LNCAP (cell line): ENCODE data around the gene FBXW2.

Experiments used
- TF ChIP-seq, protein P1 (sequence below): fragments of 450-650 bp; IDR thresholded peaks from 2 replicates; pipeline ENCODE4 v1.5.1; 2017; ENCODE audit warnings: mild to moderate bottlenecking

The FBXW2 gene

DNA sequence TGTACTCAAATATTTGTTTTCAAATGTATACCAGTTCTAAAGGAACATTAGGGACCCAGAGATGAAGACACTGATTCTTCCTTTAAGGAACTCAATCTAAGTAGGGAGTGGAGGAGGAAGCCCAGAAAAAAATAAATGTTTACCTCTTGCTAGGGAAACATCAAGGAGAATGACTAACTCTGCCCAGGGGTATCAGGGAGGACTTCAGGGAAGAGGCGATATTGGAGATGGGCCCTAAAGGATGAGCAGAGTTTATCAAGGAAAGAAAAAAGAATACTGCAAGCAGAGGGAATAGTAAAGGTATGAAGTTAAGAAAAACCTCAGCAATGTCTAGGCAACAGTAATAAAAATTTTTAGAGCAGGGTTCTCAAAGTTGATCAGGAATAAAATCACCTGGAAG, 16.4 kb downstream of the FBXW2 start:
- TF ChIP-seq, protein P1, sequence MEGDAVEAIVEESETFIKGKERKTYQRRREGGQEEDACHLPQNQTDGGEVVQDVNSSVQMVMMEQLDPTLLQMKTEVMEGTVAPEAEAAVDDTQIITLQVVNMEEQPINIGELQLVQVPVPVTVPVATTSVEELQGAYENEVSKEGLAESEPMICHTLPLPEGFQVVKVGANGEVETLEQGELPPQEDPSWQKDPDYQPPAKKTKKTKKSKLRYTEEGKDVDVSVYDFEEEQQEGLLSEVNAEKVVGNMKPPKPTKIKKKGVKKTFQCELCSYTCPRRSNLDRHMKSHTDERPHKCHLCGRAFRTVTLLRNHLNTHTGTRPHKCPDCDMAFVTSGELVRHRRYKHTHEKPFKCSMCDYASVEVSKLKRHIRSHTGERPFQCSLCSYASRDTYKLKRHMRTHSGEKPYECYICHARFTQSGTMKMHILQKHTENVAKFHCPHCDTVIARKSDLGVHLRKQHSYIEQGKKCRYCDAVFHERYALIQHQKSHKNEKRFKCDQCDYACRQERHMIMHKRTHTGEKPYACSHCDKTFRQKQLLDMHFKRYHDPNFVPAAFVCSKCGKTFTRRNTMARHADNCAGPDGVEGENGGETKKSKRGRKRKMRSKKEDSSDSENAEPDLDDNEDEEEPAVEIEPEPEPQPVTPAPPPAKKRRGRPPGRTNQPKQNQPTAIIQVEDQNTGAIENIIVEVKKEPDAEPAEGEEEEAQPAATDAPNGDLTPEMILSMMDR, result no peak

GRCh38 chr9:120775859-120776258, 17.4 kb downstream of the FBXW2 start:
- TF ChIP-seq, protein P1, result no peak

DNA sequence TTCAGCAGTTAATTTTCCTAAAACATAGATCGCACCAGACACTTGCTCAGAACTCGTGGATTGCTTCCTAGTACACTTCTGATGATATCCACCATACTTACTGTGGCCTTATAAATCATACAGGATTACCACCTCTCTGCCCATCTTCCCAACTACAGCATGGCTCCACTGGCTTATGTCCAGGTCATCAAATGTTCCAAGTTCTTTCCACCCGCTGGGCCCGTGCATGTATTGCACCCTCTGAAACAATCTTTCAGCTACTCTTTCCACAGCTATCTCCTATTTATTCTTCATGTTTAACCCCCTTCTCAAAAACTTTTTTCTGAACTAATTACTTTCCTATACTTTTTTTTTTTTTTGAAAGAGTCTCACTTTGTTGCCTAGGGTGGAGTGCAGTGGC, 18.5 kb downstream of the FBXW2 start:
- TF ChIP-seq, protein P1, result no peak

DNA sequence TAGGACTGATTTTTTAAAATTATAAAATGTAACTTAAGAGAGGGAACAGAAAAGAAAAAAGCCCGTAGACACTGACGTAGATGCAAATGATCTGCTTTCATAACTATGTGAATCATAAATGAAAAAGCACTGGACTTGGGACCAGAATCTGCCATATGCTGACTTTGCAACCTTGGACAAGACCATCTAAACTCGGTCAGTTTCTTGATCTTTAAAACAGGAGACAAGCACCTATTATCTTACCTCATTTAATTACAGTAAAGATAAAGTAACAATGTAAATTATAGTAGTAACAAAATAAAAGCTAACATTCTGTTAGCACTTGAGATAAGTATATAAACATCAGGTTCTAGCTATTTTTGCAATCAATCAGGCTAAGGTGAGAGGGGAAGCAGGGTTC, 20.0 kb downstream of the FBXW2 start:
- TF ChIP-seq, protein P1, result no peak

DNA sequence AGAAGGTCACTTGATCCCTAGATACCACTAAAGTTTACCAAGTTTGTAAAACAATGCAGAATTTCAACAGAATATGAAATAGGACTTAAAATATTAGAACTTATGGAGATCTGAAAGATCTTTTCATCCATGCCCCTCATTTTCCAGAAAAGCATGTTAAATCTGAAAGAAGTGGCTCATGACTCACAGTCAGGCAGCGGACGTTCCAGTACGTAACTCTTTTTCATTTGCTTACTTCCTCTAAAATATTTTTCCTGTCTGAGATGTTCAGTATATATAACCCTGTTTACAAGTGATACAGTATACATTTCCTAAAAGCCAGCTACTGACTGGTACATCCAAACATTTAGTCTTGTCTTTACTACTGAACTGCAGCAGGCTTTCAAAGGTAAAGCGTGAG, 22.3 kb downstream of the FBXW2 start:
- TF ChIP-seq, protein P1, result no peak

- TF ChIP-seq, protein P1, result no peak
These were observed 24.3 kb downstream of the FBXW2 start for GRCh38 chr9:120768886-120769285.

DNA sequence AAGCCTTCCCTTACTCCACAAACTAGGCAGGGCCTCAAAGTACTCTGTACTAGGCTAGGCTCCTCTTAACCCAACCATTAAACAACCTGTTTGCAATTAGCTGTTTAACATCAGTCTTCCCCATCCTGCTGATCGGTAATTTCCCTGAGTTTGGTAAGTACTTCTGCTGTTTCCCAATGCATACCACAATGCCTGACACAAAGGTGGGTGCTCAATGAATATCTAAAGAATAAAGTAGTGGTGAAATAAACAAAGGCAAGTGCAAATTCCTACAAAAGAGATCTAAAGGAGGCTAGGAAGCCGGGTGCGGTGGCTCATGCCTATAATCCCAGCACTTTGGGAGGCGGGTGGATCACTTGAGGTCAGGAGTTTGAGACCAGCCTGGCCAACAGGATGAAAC, 25.0 kb downstream of the FBXW2 start:
- TF ChIP-seq, protein P1, result no peak

DNA sequence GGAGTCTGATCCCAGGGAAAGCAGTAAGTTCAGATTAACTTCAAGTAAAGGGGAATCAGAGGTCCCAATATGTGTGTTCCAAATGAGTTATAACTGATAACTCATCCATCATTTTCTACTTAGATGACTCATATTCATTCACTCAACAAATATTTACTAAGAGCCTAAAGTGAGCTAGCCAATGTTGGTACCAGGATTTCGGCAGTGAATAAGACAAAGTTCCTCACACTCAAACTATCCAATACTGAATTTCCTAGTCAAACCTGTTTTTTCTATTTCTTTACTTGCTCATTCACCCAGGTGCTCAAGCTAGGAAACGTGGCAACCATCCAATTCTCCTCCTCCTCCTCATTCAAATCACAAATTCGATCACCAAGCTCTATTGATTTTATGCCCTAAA, 25.8 kb downstream of the FBXW2 start:
- TF ChIP-seq, protein P1, result no peak
